Activated CD8-positive, alpha-beta memory T cell treated with anti-CD3 and anti-CD28 coated beads, Interleukin-2, amount 50 U/mL, for 24 hours (primary cell): Measurements from ENCODE around the gene ZFP1.
"Not testable (repeated sequence)": the region's sequence is repeated elsewhere in the genome, so short reads cannot be mapped to it uniquely, and the experiment has no call there.

ENCODE experiments used
- DNase-seq: peaks from one replicate; pipeline ENCODE4 v3.0.0-alpha.2; 2020; ENCODE audit errors: extremely low read depth

Gene ZFP1

GRCh38 chr16:75112734-75113491, 35.4 kb upstream of the ZFP1 start:
- DNase-seq, result no peak

GRCh38 chr16:75113541-75114121, 34.7 kb upstream of the ZFP1 start:
- DNase-seq, result no peak

GRCh38 chr16:75114179-75114945, 34.0 kb upstream of the ZFP1 start:
- DNase-seq, result no peak

- DNase-seq, result no peak
These were observed 33.1 kb upstream of the ZFP1 start for GRCh38 chr16:75114946-75115825.

- DNase-seq, result no peak
These were observed 32.0 kb upstream of the ZFP1 start, which contains the start of gene LDHD for GRCh38 chr16:75116081-75116910. Gene LDHD (minus strand): TSS chr16:75116780. CDS start chr16:75116720, 60 bp downstream.

- DNase-seq, result no peak
These were observed 31.4 kb upstream of the ZFP1 start for GRCh38 chr16:75116911-75117245.

- no peak for DNase-seq
These were observed 29.3 kb upstream of the ZFP1 start for GRCh38 chr16:75118943-75119539.

- no peak for DNase-seq
These were observed 28.1 kb upstream of the ZFP1 start for GRCh38 chr16:75120253-75120652.

DNA sequence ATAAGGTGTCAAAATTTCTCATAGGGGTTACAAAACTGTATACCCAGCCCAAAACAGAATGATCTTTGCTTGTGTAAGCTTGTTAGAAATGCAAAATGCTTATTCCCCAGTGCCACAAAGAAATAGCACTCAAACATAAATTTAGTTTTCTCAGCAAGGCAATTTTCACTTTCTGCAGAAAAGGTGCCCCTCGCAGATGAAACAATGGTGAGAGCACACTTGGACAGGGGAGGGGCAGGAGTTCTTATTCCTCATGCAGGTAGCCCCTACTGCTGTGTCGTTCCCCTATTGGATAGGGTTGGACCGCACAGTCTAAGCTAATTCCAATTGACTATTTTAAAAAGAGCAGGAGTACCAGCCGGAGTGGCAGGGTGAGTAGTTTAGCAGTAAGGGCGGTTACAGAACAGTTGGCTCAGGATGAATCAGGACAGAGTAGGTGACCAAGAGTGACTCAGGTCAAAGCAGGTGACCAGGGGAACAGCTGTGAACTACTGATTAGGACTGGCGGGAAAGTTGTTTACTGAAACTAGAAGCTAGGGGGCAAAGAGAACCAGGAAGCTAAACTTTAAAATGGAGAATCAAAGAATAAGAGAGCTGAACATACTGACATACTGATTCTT, 26.3 kb upstream of the ZFP1 start:
- no peak for DNase-seq

DNA sequence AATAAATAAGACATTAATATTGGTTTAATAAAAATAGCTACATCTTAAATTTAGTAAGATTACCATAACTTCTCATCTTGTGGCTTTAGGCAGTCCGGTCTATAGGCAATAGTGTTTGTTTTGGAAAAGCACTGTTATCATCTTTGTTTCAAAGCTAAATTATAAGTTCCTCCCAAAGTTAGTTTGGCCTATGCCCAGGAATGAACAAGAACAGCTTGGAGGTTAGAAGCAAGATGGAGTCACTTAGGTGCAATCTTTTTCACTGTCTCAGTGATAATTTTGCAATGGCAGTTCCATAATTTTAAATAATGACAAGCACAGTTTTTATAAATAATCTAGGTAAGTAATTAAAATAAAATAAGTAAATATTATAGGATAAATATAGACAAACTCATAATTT, 25.7 kb upstream of the ZFP1 start:
- DNase-seq, result no peak

GRCh38 chr16:75127713-75128415, 20.5 kb upstream of the ZFP1 start:
- DNase-seq, result no peak

GRCh38 chr16:75129421-75130149, 18.7 kb upstream of the ZFP1 start:
- not testable (repeated sequence) for DNase-seq

GRCh38 chr16:75130150-75130771, 18.1 kb upstream of the ZFP1 start:
- DNase-seq, result no peak

- DNase-seq, result no peak
These were observed 17.2 kb upstream of the ZFP1 start for GRCh38 chr16:75131081-75131480.

- DNase-seq, result no peak
These were observed 10.1 kb upstream of the ZFP1 start for GRCh38 chr16:75138233-75138632.

DNA sequence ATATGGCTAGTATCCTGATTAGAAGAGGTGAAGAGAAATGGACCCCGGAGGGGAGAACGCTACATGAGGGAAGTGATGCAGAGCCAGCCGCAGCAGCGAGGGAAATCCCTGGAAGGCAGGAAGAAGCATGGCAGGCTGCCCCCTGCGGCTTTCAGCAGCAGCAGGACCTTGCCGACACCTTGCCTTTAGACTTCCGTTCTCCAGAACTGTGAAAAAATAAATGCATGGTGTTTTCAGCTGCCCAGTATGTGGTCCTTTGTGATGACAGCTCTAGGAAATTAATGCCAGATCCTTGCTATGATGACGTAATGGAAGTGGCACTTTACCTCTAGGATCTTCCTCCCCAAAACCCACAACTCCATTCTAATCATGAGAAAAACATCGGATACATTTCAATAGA, 9.7 kb upstream of the ZFP1 start:
- DNase-seq, result no peak

GRCh38 chr16:75139498-75139897, 8.8 kb upstream of the ZFP1 start:
- DNase-seq, result no peak

DNA sequence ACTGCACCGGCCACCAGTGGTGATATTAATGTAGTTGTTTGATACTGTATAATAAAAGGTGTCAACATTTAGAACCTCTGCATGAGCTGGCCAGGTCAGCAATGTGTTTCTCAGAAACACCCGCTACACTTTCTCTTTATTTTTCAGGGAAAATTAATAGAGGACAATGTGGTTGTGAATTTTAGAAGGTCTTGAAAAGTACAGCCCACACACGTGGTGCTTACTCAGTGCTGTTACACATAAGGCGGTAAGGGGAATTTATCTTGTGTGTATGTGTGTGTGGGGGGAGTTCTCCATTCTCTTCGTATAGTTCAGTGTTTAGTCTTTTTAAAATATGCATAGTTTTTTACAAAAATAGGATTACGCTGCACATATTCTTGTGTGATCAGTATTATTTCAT, 4.4 kb upstream of the ZFP1 start:
- DNase-seq, result no peak

DNA sequence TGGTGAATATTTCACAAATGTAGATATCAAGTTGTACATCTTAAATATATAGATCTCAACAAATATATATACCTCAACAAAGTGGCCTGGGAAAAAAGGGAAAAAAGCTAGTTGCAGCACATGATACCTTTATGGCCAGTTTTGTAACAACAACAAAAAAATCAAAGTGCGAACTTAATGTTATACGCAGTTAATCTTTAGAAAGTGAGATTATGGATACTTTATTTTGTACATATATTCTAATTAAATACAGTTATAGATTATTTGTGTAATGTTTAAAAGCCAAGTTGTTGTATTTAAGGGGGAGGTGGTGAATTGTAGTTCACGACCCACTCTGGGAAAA, 385 bp upstream of the ZFP1 start:
- DNase-seq, result no peak
